Measurements from ENCODE around the gene HVCN1. TPM values are rescaled to one million over a fixed set of nuclear protein-coding genes. Genes with fewer than 3 reads are reported as not detected.

The HVCN1 gene
- total RNA-seq, 1 experiment from 2014 or later = not detected

Other genes starting within 250 kb of the HVCN1 start
- gene ARPC3, start 238.8 kb downstream of the HVCN1 start, total RNA-seq (2014; rRNA removed; shearing (Covaris generic)) = 601 and 663 TPM in 2 replicates
- gene GPN3, start 220.9 kb downstream of the HVCN1 start, total RNA-seq (2014; rRNA removed; shearing (Covaris generic)) = 33.8 and 59.0 TPM in 2 replicates
- 68.9 and 76.3 TPM in 2 replicates for gene FAM216A, start 220.3 kb downstream of the HVCN1 start, total RNA-seq (2014; rRNA removed; shearing (Covaris generic))
- gene VPS29, start 187.0 kb downstream of the HVCN1 start, total RNA-seq (2014; rRNA removed; shearing (Covaris generic)) = 35.3 and 45.0 TPM in 2 replicates
- 0.41 TPM in 1 of 2 replicates, not detected in the other for gene RAD9B, start 186.8 kb downstream of the HVCN1 start, total RNA-seq (2014; rRNA removed; shearing (Covaris generic))
- 11.7 and 15.3 TPM in 2 replicates for gene PPTC7, start 105.8 kb downstream of the HVCN1 start, total RNA-seq (2014; rRNA removed; shearing (Covaris generic))
- gene TCTN1, start 75.0 kb downstream of the HVCN1 start, total RNA-seq (2014; rRNA removed; shearing (Covaris generic)) = 24.8 and 28.4 TPM in 2 replicates
- gene PPP1CC, start 53.8 kb upstream of the HVCN1 start, total RNA-seq (2014; rRNA removed; shearing (Covaris generic)) = 134 and 200 TPM in 2 replicates
- not detected in 2 replicates for gene CCDC63, start 157.9 kb upstream of the HVCN1 start, total RNA-seq (2014; rRNA removed; shearing (Covaris generic))
- gene MYL2, start 231.5 kb upstream of the HVCN1 start, total RNA-seq (2014; rRNA removed; shearing (Covaris generic)) = not detected in 2 replicates

Data from G401 (cell line).